ENCODE measurements around the gene AGFG1. TPM values are rescaled to one million over a fixed set of nuclear protein-coding genes. Genes with fewer than 3 reads are reported as not detected.
A peak's percentile ranks its signal among the peaks of the same experiment; 100 is the strongest.
"Not testable (repeated sequence)": the region's sequence is repeated elsewhere in the genome, so short reads cannot be mapped to it uniquely, and the experiment has no call there.

The AGFG1 gene
- total and polyA plus RNA-seq, 5 experiments from 2014 or later: 11.8 to 55.0 (median 41.5) TPM

DNA sequence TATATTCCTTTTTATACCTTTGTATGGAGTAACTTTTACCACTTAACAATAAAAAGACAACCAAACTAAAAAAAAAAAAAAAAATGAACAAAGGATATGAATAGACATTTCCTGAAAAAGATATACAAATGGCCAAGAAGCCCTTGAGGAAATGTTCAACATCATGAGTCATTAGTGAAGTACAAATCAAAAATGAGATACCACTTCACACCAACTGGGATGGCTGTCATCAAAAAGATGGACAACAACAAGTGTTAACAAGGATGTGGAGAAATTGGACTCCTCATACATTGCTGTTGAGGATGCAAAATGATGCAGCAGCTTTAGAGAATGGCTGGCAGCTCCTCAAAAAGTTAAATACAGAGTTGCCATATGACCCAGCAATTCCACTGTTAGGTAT, 104.2 kb downstream of the AGFG1 start:
- POLR2A ChIA-PET: interaction anchor here (0.6 kb wide), 1 partner anchor 42 kb away, joined by 4 read pairs; no protein-coding TSS in a partner anchor
- peaks cover 0 to under 1% (median 0%) of the 10 kb centered on the region in 9 donors for H3K9me3 Mint-ChIP-seq
- peaks cover 0 to 4% (median under 1%) of the 10 kb centered on the region in 4 donors for H3K4me1 Mint-ChIP-seq
- ATAC-seq (no peak), DNase-seq (no peak)
- H3K4me3 Mint-ChIP-seq: no peak overlapping the region
- peaks cover 2 to 18% (median 14%) of the 10 kb centered on the region in 5 donors for H3K27me3 Mint-ChIP-seq
- H3K36me3 Mint-ChIP-seq: no peaks in the 10 kb centered on the region
- no peak overlapping the region for H3K27ac Mint-ChIP-seq

DNA sequence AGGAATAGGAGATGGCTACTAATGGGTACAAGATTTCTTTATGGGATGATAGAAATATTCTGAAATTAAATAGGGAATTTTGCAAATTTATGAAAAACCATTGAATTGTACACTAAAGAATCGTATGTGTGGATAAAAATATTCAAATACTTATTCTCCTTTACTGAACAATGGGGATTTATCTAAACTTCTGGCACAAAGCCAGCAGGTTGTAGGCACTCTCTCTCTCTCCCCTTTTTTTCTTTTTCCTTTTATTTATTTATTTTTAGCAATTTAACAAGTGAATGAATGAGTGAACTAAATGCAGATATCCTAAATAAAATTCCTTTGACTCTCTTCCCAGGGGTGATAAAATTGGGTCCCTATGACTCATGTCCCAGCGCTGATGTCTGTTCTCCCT, 104.9 kb downstream of the AGFG1 start:
- DNase-seq: no peak
- POLR2A ChIA-PET: no interaction called here
- no peak for ATAC-seq
- Mint-ChIP-seq H3K9me3 (peaks cover 0 to 6% (median 0%) of the 10 kb centered on the region in 9 donors), H3K4me1 (peaks cover 0 to 2% (median under 1%) of the 10 kb centered on the region in 4 donors), H3K36me3 (peaks cover 0 to under 1% (median under 1%) of the 10 kb centered on the region in 3 donors), H3K27ac (no peak overlapping the region), H3K27me3 (peaks cover 6 to 22% (median 20%) of the 10 kb centered on the region in 5 donors), H3K4me3 (no peak overlapping the region)

- Mint-ChIP-seq H3K9me3 (peaks cover 0 to 14% (median 7%) of the 10 kb centered on the region in 9 donors), H3K4me1 (peaks cover 0 to 2% (median under 1%) of the 10 kb centered on the region in 4 donors), H3K36me3 (peaks cover 4 to 8% (median 6%) of the 10 kb centered on the region in 3 donors), H3K4me3 (no peak overlapping the region), H3K27me3 (peaks cover 13 to 28% (median 27%) of the 10 kb centered on the region in 5 donors), H3K27ac (no peak overlapping the region)
- ATAC-seq: no peak
- no peak for DNase-seq
- POLR2A ChIA-PET: no interaction called here
Observed at GRCh38 chr2:227577555-227577954, 105.6 kb downstream of the AGFG1 start.

DNA sequence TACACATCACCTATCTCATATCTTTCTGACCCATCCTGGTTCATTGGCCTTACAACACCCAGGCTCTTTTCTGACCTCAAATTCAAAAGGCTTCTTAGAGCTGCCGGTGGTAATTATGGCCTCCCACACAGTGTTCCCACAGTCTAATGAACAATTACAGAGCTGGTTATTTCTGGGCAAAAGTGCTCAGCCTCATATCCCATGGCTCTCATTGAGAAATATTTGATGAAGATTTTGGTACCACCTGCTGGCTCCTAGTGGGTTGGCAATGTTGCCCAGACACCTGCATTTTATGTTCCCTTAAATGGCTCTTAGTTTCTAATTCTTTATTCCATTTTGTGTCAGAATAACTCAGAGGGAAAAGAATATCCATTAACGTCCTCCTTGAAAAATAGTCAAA, 106.7 kb downstream of the AGFG1 start:
- ATAC-seq (no peak), DNase-seq (no peak)
- POLR2A ChIA-PET: no interaction called here
- Mint-ChIP-seq H3K4me1 (peaks cover 0 to 2% (median 0%) of the 10 kb centered on the region in 4 donors), H3K27ac (peak overlapping the region in 1 of 10 donors; percentile 40), H3K27me3 (peaks cover 19 to 38% (median 31%) of the 10 kb centered on the region in 5 donors), H3K4me3 (no peak overlapping the region), H3K36me3 (peaks cover 6 to 13% (median 10%) of the 10 kb centered on the region in 3 donors), H3K9me3 (peaks cover 0 to 25% (median 13%) of the 10 kb centered on the region in 9 donors)

DNA sequence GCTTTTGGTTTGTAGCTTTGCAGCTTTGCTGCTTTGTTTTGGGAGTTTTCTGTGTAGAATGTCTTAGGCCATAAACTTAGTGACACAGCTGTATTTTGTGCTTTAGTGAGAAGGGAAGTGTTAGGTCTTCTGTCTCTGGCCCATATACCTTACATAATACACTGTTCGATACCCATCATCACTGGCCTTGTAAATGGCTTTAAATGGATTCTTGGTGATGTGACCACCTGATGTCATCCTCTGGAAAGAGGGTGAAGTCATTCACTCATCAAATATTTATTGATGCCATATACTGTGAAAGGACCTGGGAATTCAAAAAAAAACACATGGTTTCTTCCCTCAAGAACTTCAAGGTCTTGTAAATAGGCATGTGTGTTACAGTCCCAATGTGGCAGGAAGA, 107.8 kb downstream of the AGFG1 start:
- no peak overlapping the region for H3K27ac Mint-ChIP-seq
- H3K27me3 Mint-ChIP-seq: peaks cover 19 to 50% (median 38%) of the 10 kb centered on the region in 5 donors
- peaks cover 0 to 2% (median 0%) of the 10 kb centered on the region in 4 donors for H3K4me1 Mint-ChIP-seq
- H3K4me3 Mint-ChIP-seq: no peak overlapping the region
- no peak for DNase-seq
- peaks cover 0 to 27% (median 14%) of the 10 kb centered on the region in 9 donors for H3K9me3 Mint-ChIP-seq
- H3K36me3 Mint-ChIP-seq: peaks cover 6 to 20% (median 10%) of the 10 kb centered on the region in 3 donors
- POLR2A ChIA-PET: no interaction called here
- ATAC-seq: no peak

- H3K36me3 Mint-ChIP-seq: peaks cover 6 to 21% (median 10%) of the 10 kb centered on the region in 3 donors
- H3K27ac Mint-ChIP-seq: no peak overlapping the region
- H3K27me3 Mint-ChIP-seq: peaks cover 17 to 52% (median 36%) of the 10 kb centered on the region in 5 donors
- DNase-seq (no peak), ATAC-seq (no peak)
- no peaks in the 10 kb centered on the region for H3K4me1 Mint-ChIP-seq
- H3K4me3 Mint-ChIP-seq: no peak overlapping the region
- POLR2A ChIA-PET: no interaction called here
- peaks cover 0 to 27% (median 14%) of the 10 kb centered on the region in 9 donors for H3K9me3 Mint-ChIP-seq
Observed at GRCh38 chr2:227582369-227582768, 110.4 kb downstream of the AGFG1 start.

GRCh38 chr2:227592694-227593387, 120.9 kb downstream of the AGFG1 start:
- Mint-ChIP-seq H3K9me3 (peaks cover 0 to 14% (median 4%) of the 10 kb centered on the region in 9 donors), H3K36me3 (peaks cover 0 to 6% (median 0%) of the 10 kb centered on the region in 3 donors), H3K27ac (no peak overlapping the region), H3K27me3 (peaks cover 26 to 41% (median 36%) of the 10 kb centered on the region in 5 donors), H3K4me3 (no peak overlapping the region), H3K4me1 (no peaks in the 10 kb centered on the region)
- DNase-seq: no peak
- ATAC-seq: no peak
- POLR2A ChIA-PET: no interaction called here

DNA sequence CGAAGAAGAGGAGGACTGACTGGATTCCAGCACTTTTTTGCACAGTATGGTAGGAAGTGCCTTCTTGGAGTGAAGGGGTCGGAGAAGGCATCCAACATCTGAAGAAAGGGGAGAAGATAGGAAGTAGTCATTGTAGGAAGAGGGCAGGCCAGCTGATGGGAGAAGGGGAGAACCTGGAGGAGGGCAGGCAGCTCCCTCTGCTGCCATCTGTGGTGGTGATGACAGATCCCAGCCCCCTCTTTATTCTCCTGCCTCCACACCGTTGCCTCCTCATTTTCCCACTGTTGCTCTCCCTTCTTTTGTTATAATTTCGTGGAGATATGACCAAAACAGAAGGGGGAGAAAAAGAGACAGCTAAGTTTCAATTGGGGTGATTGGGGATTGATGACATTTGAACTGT, 123.8 kb downstream of the AGFG1 start:
- Mint-ChIP-seq H3K27ac (no peak overlapping the region), H3K27me3 (peaks cover 28 to 41% (median 34%) of the 10 kb centered on the region in 5 donors), H3K36me3 (peaks cover 0 to 4% (median 0%) of the 10 kb centered on the region in 3 donors), H3K4me3 (no peak overlapping the region), H3K9me3 (peaks cover 0 to 2% (median 0%) of the 10 kb centered on the region in 9 donors), H3K4me1 (no peaks in the 10 kb centered on the region)
- ATAC-seq (no peak), DNase-seq (no peak)
- POLR2A ChIA-PET: no interaction called here

- Mint-ChIP-seq H3K27me3 (peaks cover 27 to 45% (median 33%) of the 10 kb centered on the region in 5 donors), H3K36me3 (peaks cover 0 to 4% (median 0%) of the 10 kb centered on the region in 3 donors), H3K4me1 (no peaks in the 10 kb centered on the region), H3K4me3 (no peak overlapping the region), H3K27ac (no peak overlapping the region), H3K9me3 (no peaks in the 10 kb centered on the region)
- ATAC-seq: no peak
- DNase-seq: no peak
- POLR2A ChIA-PET: no interaction called here
Observed at GRCh38 chr2:227597036-227597435, 125.1 kb downstream of the AGFG1 start.

DNA sequence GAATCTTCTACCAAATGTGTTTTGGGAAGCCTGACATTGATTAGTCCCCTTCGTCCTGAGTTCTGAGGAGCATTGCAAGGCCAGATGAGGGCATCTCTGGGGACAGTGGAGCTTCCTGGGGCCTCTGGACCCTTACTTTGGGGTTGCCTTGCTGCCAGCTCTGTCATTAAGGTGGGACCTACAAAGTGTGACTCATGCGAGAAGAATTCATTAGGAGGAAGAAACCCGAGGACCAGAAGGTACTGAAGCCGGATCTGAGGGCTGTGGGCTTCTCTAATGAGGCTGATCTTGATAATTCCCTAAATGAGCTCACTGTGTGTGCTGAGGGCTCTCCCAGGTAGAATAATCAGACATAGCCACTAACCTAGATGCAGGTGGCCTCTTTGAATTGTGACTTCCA, 126.0 kb downstream of the AGFG1 start:
- Mint-ChIP-seq H3K4me3 (no peak overlapping the region), H3K36me3 (peaks cover 0 to 4% (median 0%) of the 10 kb centered on the region in 3 donors), H3K9me3 (no peaks in the 10 kb centered on the region), H3K4me1 (no peaks in the 10 kb centered on the region), H3K27me3 (peaks cover 26 to 55% (median 30%) of the 10 kb centered on the region in 5 donors), H3K27ac (no peak overlapping the region)
- DNase-seq (no peak), ATAC-seq (no peak)
- POLR2A ChIA-PET: no interaction called here

- POLR2A ChIA-PET, H3K27ac Mint-ChIP-seq, DNase-seq, H3K4me3 Mint-ChIP-seq, H3K9me3 Mint-ChIP-seq, H3K36me3 Mint-ChIP-seq, H3K4me1 Mint-ChIP-seq, ATAC-seq: not testable (repeated sequence)
- peaks cover 25 to 59% (median 29%) of the 10 kb centered on the region in 5 donors for H3K27me3 Mint-ChIP-seq
Observed at GRCh38 chr2:227598835-227599503, 127.0 kb downstream of the AGFG1 start, which contains the start of gene SCYGR2. TSS of gene SCYGR2 (plus strand) at chr2:227598893. CDS start at chr2:227598893, 0 bp downstream.

DNA sequence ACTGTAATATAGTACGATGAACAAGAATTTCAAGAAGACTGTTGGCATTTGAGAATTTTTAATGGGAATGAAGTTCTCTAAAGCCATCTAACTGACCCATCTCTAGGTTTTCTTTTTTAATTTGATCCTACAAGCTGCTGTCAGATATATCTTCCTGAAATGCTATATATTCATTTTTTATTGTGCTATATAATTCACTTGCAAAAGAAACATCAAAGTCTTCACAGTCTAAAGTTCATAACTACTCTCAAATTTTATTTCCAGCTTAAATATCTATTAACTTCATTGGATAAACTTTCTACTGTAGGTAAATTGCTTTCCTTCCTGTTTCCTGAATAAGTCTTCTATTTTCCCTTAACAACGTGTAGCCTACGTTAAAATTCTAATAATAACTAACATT, 130.4 kb downstream of the AGFG1 start:
- Mint-ChIP-seq H3K4me3 (no peak overlapping the region), H3K27me3 (peaks cover 15 to 54% (median 32%) of the 10 kb centered on the region in 5 donors), H3K36me3 (peaks cover 0 to 4% (median 0%) of the 10 kb centered on the region in 3 donors), H3K27ac (no peak overlapping the region), H3K9me3 (no peaks in the 10 kb centered on the region), H3K4me1 (no peaks in the 10 kb centered on the region)
- POLR2A ChIA-PET: no interaction called here
- no peak for DNase-seq
- ATAC-seq: no peak

DNA sequence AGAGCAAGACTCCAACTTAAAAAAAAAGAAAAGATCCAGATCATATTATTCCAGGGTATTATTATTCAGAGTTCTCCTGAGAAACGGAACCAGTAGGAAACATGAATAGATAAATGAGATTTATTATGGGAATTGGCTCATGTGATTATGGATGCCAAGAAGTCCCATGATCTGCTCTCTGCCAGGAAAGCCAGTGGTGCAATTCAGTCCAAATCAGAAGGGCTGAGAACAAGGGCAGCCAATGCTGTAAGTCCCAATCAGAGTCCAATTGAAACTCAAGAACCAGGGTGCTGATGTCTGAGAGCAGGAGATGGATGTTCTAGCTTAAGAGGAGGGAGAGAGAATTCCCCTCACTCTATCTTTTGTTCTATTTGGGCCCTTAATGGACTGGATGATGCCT, 134.5 kb downstream of the AGFG1 start:
- ATAC-seq: no peak
- peaks cover 12 to 47% (median 31%) of the 10 kb centered on the region in 5 donors for H3K27me3 Mint-ChIP-seq
- peaks cover 6 to 17% (median 13%) of the 10 kb centered on the region in 4 donors for H3K4me1 Mint-ChIP-seq
- H3K36me3 Mint-ChIP-seq: no peaks in the 10 kb centered on the region
- H3K9me3 Mint-ChIP-seq: no peaks in the 10 kb centered on the region
- POLR2A ChIA-PET: no interaction called here
- no peak for DNase-seq
- H3K4me3 Mint-ChIP-seq: no peak overlapping the region
- H3K27ac Mint-ChIP-seq: no peak overlapping the region

Data from naive thymus-derived CD8-positive, alpha-beta T cell (primary cell).